ENCODE data around the gene TMEM81. TPM values are rescaled to one million over a fixed set of nuclear protein-coding genes. Genes with fewer than 3 reads are reported as not detected.

The TMEM81 gene
- total and polyA plus RNA-seq, 2 of the 8 experiments (the other 6 are each of a cell fraction or from before 2014, with no cell fraction given): 2.1 to 5.9 TPM

DNA sequence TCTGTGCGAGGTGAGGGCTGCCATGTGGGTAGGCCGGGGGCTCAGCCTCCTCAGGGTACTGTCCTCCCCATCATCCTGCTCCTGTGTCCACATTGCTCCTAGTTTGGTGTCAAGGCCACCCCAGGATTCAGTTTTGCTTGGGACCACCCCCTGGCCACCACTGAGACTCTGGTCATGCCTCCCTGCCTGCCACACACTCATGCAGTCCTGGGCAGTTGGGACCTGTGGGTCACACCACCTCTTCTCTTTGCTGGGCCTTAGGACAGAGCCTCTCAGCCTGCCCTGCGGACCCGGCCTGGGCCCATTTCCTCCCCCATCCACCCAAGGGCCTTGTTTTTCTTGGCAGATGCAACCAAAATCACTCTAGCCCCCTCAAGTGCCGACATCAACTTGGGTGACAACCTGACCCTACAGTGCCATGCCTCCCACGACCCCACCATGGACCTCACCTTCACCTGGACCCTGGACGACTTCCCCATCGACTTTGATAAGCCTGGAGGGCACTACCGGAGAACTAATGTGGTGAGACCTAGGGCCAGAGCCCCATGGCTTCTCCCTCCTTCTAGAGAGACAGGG lies 19.4 kb downstream of the TMEM81 start:
- Histone ChIP-seq H3K27me3 (replicated peaks in 1 of 4; ENCODE audit: control insufficient read depth in 3 of 4, extremely low read depth in 1 of 4, insufficient read depth in 3 of 4, low read length in 3 of 4) (no peaks in the 10 kb centered on the region), H3K23me2 (ENCODE audit: low read depth, low read length) (no peaks in the 10 kb centered on the region), H2BK12ac (ENCODE audit: low read depth, low read length) (no peak overlapping the region), H2AFZ (ENCODE audit: low read length) (no peak overlapping the region), H2BK120ac (replicated peaks; ENCODE audit: low read depth, low read length) (no peak overlapping the region), H3K27ac (ENCODE audit: low read depth, low read length) (no peak overlapping the region), H4K5ac (ENCODE audit: insufficient read length, low read depth, low read length) (no peak overlapping the region), H3K18ac (ENCODE audit: extremely low read depth, low read length) (no peak overlapping the region; the same call in 1 of the 2 replicates), H3K9me3 (ENCODE audit: insufficient read depth in 2 of 2, low read depth in 1 of 2, low read length in 1 of 2) (no peaks in the 10 kb centered on the region), H4K8ac (ENCODE audit: extremely low read depth, insufficient read depth, low read length) (peak overlapping the region; percentile 35), H3K4me1 (replicated peaks in 1 of 4; ENCODE audit: control insufficient read depth in 3 of 4, insufficient read depth in 4 of 4, low read length in 3 of 4) (peaks cover 0 to 4% (median 2%) of the 10 kb centered on the region in 4 experiments; a peak in 4 of 7 replicates), H2BK20ac (ENCODE audit: low read length) (no peak overlapping the region), H3K79me1 (ENCODE audit: low read depth, low read length) (no peaks in the 10 kb centered on the region), H2AK5ac (ENCODE audit: low read depth, low read length) (no peak overlapping the region), H3K14ac (ENCODE audit: insufficient read length) (no peak overlapping the region), H3K9ac (replicated peaks in 1 of 4; ENCODE audit: extremely low read depth in 1 of 4, low read depth in 3 of 4, low read length in 3 of 4) (no peak overlapping the region), H3K4me2 (ENCODE audit: insufficient read depth in 1 of 2, low read depth in 2 of 2, low read length in 2 of 2) (no peak overlapping the region), H2BK15ac (ENCODE audit: low read length) (no peak overlapping the region), H3K36me3 (ENCODE audit: control insufficient read depth in 2 of 4, insufficient read depth in 4 of 4, low read length in 3 of 4) (no peaks in the 10 kb centered on the region), H3K56ac (replicated peaks; ENCODE audit: insufficient read length, low read depth, low read length) (no peak overlapping the region), H4K20me1 (replicated peaks in 1 of 2; ENCODE audit: control insufficient read depth in 1 of 2, insufficient read depth in 2 of 2, low read length in 2 of 2) (peaks cover 0 to 1% of the 10 kb centered on the region in 2 experiments), H3K79me2 (ENCODE audit: control insufficient read depth in 1 of 2, insufficient read depth in 2 of 2, low read length in 2 of 2) (no peaks in the 10 kb centered on the region), H3K4me3 (ENCODE audit: extremely low read depth in 1 of 4, insufficient read depth in 2 of 4, low read depth in 3 of 4, low read length in 4 of 4) (no peak overlapping the region), H4K91ac (replicated peaks; ENCODE audit: insufficient read length, low read length) (no peak overlapping the region), H3K23ac (ENCODE audit: insufficient read length) (no peak overlapping the region), H2BK5ac (ENCODE audit: low read depth, low read length) (no peak overlapping the region), H3K4ac (replicated peaks; ENCODE audit: insufficient read length, low read depth, low read length) (no peak overlapping the region)
- POLR2A ChIA-PET (ENCODE audit: partially characterized antibody): no interaction called here
- FAIRE-seq: no peak
- 87% methylated on average over 9 of the region's 9 CpGs; no CpG with 5 or more reads in 1 of the 2 experiments for WGBS, 2 experiments (ENCODE audit: extremely low coverage in 1 of 2, insufficient coverage in 1 of 2, insufficient read length in 1 of 2, insufficient replicate concordance in 2 of 2, low coverage in 1 of 2, low lambda C conversion rate in 2 of 2, missing lambda C conversion rate in 1 of 2)
- CTCF ChIA-PET (ENCODE audit: partially characterized antibody): interaction anchor here (1.0 to 38.9 kb wide), 6 partner anchors 9 to 77 kb away, joined by 3 to 1336 read pairs (median 6); no protein-coding TSS in a partner anchor
- DNase-seq (ENCODE audit: low read depth in 1 of 2, low spot score in 2 of 2): no peak
- TF ChIP-seq EGR1 (IDR thresholded peaks at IDR 0.05; ENCODE audit: borderline replicate concordance, low read depth, low read length) (no peak), TAF1 (IDR thresholded peaks at IDR 0.05; ENCODE audit: low read depth, low read length) (no peak), CBX8 (IDR thresholded peaks at IDR 0.05; ENCODE audit: borderline replicate concordance, low read depth, low read length) (no peak), CREB1 (IDR thresholded peaks at IDR 0.05) (no peak), RXRA (IDR thresholded peaks at IDR 0.05; ENCODE audit: insufficient read depth, low read depth, low read length) (no peak), CTBP2 (IDR thresholded peaks at IDR 0.05; ENCODE audit: borderline replicate concordance, insufficient read depth, insufficient read length, low read length) (no peak), BRCA1 (IDR thresholded peaks at IDR 0.05; ENCODE audit: low read depth, low read length) (no peak), POLR2A (IDR thresholded peaks at IDR 0.05; ENCODE audit: control extremely low read depth in 1 of 2, low read depth in 2 of 2, low read length in 2 of 2) (no peak), CHD2 (IDR thresholded peaks at IDR 0.05; ENCODE audit: low read length) (no peak), SIRT6 (IDR thresholded peaks at IDR 0.05; ENCODE audit: low read length) (no peak), RFX5 (IDR thresholded peaks at IDR 0.05; ENCODE audit: borderline replicate concordance, low read depth, low read length) (no peak), JUN (IDR thresholded peaks at IDR 0.05; ENCODE audit: low read depth, low read length) (no peak), TBP (IDR thresholded peaks at IDR 0.05; ENCODE audit: low read depth, low read length) (no peak)
- TF ChIP-seq, protein P1, sequence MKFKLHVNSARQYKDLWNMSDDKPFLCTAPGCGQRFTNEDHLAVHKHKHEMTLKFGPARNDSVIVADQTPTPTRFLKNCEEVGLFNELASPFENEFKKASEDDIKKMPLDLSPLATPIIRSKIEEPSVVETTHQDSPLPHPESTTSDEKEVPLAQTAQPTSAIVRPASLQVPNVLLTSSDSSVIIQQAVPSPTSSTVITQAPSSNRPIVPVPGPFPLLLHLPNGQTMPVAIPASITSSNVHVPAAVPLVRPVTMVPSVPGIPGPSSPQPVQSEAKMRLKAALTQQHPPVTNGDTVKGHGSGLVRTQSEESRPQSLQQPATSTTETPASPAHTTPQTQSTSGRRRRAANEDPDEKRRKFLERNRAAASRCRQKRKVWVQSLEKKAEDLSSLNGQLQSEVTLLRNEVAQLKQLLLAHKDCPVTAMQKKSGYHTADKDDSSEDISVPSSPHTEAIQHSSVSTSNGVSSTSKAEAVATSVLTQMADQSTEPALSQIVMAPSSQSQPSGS (IDR thresholded peaks at IDR 0.05; ENCODE audit: low read length): no peak
